Activated CD4-positive, alpha-beta T cell treated with anti-CD3 and anti-CD28 coated beads for 4 hours (primary cell): ENCODE results near the gene ZRSR2.
A peak's percentile ranks its signal among the peaks of the same experiment; 100 is the strongest.
"Not testable (repeated sequence)": the region's sequence is repeated elsewhere in the genome, so short reads cannot be mapped to it uniquely, and the experiment has no call there.

ENCODE experiments used
- DNase-seq, 2 donors: peaks; one replicate each; pipeline ENCODE4 v3.0.0-alpha.2; 2020

Gene ZRSR2

DNA sequence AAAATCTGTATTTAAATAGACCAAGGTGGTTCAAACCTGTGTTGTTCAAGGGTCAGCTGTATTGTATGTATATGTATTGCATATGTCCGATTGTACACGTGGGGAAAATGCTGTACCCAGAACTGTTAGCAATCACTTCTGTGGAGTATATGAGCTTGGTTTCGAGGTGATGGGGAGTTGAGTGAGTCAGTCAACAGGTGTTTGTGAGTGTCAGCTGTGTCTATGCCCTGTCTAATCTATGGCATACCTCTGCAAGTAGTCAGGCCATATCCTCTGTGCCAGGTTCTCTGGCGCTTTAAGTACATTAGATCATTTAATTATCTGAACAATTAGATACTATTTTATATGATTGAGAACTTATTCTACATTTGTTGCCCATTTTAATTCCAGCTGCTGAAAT, 7.4 kb downstream of the ZRSR2 start:
- no peak for DNase-seq

DNA sequence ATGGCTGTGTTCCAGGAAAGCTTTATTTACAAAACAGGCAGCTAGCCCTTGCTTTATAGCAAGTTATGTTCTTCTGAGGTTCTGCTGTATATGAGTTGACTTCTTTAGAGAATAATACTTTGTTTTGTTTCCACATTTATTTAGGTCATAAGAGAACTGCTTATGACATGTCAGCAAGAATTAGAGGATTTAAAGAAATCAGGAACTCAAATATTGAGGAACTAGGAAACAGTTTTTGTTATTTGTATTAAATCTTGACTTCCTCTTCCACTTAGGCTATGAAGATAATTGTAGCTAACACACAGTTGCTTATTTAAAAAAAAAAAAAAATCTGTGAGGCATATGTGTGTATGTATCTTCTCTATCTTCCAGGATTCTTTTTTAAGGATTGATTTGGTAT, 14.3 kb downstream of the ZRSR2 start:
- no peak for DNase-seq

DNA sequence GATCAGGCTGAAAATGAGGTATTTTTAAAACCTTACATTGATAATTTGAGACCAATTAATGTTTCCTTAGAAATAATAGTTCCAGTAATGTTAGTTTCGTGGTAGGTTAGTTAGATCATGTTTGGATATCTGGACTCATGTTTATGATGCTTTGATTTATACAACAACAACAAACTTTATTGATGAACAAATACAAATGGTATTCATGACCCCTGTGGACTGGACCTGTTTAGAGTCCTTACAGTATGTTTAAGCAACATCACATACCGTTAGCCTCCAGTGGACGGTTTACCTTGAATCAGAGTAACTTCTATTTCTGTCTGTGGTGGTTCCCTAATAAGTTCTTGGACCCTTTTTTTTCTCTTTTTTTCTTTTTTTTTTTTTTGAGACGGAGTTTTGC, 18.0 kb downstream of the ZRSR2 start:
- DNase-seq: no peak

DNA sequence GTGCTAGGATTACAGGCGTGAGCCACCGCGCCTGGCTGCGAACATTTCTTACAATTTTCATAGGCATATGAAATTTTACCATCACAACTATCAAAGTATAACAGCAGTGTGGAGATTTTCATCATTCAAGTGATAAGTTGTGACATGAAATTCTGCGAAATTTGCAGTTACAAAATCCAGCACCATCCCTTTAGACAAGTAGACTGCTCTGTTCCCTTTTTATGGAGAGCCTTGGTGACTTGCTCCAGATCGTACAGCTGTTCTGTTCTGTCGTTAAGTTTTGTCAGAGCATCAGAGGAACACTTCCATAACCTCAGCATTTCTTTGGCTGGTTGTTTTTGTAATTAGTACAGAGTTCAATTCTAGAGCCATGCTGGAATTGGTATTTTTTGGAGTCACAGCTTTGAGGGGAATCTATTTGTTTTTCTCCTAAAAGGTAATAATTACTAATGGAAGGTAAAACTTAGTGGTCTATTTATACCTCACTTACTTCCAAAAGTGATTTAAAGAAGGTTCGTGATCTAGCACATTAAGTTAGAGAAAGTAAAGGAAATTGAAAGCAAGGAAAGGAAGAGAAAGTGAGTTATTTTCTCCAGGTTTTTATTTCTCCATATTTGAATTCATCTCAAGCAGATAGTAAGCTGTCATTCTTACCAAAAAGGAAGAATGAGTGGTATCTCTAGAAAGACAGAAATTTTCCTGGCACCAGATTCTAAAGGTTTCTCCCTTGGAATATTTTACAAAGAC, 22.1 kb downstream of the ZRSR2 start:
- no peak for DNase-seq

DNA sequence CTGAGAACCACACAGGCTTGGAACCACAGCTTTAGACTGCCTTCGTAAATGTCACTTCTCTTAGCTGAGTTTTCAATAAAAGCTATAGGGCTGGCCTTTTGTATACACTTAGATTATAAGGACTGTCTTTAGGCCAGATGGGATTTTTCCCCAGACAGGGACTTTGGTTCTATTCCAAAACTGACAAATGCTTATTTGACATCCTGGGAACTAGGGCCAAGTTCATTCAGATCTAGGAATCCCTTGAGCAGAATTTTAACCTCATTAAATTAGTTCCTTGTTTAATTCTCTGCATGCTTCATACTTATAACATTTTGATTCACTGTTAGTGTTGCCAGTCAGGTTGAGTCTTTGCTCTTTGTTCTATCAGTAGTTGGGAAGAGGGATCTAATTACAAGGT, 23.1 kb downstream of the ZRSR2 start:
- DNase-seq: no peak

DNA sequence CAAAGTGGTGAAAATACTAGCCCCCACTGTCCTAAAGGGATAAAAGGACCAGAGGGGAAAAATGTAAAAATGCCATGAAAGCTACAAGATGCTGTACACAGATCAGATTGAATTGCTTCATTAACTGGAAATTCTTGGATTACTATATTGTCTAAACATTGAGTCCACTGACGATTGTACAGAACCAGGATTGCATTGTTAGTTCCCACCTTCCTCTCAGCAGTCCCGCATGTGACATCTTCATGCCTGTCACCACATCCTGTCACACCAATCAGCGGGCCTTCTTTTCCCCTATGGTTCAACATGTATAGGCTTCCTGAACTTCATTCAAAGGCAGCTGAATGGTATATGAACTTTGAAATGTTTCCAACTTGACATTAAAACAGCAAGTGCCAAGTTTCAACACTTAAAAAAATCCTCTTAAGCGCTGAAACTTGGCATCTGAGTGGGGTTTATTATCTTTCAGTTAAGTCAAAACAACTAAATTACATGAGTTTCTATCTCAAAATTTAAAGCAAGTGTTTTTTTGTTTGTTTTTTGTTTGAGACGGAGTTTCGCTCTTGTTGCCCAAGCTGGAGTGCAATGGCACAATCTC, 24.6 kb downstream of the ZRSR2 start:
- no peak for DNase-seq

DNA sequence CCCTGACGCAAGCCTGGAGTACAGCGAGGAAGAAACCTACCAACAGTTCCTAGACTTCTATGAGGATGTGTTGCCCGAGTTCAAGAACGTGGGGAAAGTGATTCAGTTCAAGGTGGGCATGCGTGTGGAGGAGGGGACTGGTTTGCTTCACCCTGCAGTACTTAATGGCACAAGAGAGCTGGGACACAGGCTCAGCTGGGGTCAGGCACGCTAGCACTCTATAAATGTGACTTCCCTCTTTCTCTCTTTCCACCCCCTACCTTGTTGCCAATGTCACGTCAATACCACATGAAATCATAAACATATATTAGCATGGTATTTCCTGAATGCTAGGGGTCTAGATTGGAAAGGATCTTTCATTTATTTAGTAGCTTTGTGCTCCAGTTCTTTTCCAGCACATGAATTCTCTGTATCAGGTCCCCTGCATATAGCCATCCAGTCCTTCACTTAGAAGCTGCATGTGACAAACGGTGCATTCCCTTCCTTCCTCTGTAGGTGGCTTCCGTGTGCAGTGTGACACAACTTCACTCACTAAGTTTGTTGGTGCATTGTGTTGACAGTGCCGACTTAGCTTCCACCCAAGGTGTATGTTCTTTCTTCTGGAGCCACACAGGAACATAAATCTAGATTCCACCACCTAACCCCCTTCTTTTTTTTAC, 25.6 kb downstream of the ZRSR2 start:
- DNase-seq: peak in 1 of 2 donors; percentile 30

DNA sequence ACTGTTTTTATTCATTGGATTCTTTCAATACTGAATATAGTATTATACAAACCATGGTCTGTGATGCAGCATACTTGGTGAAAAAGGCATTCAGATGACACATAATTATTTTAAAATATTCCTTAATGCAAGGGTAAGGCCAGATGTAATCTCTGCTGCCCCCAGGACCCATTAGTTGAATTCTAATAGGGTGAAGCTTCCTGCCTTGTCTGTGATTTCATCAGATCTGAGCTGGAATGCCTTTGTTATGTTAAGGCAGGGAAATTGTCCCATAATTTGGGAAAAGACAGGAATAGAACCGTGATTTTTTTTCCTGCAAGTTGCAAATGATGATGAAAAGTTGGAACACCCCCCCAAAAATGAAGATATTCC, 26.1 kb downstream of the ZRSR2 start:
- DNase-seq: no peak

DNA sequence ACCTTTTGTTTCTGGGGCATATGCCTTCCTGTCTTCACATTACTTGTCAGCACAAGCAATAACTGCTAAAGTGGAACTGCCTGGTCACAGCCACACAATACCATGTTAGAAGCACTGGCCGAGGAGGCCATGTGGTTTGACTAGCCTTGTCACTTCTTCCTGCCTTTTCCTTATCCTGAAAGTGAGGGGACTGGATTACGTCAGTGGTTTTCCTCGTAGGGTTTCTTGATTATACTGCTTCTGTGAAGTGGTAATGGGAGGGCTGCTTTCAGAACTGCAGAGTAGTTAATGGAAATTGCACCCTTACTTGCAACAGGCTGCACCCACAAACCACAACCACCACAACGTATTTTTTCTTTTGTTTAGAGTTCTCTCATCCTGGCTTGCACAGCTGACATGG, 26.6 kb downstream of the ZRSR2 start:
- DNase-seq: peak; percentile 5 to 21

DNA sequence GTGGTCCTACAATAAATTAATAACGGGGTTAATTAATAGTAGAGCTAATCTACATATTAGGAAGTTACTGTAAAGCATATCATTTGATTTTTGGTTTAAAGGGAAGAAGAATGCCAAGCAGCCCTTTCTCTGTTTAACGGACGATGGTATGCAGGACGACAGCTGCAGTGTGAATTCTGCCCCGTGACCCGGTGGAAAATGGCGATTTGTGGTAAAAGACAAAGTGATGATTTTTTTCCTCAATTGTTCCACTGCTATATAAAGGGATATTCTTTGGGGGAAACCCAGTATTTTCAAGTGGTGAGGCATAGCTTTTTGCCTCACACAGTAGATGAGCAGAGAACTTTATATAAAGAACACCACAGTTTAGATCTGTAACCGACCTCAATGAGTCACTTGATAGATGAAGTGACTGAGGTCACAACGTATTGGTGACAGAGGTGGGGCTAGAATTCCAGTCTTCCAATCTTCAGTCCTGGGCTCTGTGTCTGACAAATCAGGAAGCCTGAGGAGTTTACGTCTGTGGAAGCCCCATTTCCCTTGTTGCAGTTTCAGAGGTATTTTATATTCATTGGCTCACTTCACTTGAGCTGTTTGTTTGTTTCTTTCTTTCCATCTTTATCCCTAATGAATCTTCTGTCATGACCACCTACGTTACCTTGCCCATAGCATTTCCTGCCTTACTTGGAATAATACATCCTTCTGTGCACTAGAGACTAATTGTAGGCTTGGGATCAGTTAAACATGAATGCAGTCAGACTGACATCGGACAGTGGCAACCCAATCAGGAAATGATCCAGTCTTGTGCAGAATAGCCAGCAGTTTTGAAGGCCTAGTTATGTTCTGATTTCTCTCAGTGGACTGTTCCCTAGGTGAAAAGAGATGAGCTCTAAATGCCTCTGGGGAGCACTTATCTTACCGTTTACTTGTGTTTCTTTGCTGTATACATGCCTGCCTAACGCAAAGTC, 30.1 kb downstream of the ZRSR2 start:
- DNase-seq: no peak

DNA sequence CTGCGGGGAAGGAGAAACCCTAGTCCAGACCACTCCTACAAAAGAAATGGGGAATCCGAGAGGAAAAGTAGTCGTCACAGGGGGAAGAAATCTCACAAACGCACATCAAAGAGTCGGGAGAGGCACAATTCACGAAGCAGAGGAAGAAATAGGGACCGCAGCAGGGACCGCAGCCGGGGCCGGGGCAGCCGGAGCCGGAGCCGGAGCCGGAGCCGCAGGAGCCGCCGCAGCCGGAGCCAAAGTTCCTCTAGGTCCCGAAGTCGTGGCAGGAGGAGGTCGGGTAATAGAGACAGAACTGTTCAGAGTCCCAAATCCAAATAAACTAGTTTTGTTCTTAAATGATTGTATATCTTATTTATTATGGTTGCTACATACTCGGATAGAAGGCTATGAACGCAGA, 32.6 kb downstream of the ZRSR2 start:
- no peak for DNase-seq

DNA sequence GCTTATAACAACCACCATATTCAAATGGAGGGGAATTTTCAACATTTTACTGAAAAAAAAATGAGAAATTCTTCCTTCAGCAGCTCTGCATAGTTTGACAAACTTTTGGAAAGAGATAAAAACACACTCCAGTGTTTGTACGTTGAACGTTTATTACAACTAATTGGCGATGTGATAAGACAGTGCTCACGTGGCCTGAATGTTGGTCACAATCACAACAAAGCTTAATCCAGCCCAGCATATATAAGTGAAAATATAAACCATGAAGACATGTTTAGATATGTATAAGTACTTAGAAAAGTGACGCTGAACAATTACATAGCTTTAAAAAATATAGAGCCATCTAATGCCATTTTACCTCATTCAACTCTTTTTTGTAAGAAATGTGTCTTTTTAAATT, 35.7 kb downstream of the ZRSR2 start:
- DNase-seq: no peak

DNA sequence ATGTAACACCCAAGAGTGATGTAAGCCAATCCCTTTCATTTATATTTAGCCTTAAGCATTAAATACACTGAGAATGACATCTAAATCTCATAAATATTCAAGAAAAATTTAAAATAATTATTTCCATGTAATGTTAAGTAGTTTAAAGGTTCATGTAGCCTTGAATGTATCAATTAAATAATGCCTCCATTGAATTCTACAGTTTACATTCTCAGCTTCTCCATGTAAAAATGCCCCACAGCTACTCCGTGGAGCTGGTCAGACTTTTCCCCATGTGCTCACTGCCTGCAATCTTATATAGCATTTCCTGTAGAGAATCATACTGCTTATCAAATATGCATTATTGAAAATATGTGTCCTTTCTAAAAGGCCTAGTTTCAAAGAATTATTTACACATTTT, 38.9 kb downstream of the ZRSR2 start:
- no peak for DNase-seq

DNA sequence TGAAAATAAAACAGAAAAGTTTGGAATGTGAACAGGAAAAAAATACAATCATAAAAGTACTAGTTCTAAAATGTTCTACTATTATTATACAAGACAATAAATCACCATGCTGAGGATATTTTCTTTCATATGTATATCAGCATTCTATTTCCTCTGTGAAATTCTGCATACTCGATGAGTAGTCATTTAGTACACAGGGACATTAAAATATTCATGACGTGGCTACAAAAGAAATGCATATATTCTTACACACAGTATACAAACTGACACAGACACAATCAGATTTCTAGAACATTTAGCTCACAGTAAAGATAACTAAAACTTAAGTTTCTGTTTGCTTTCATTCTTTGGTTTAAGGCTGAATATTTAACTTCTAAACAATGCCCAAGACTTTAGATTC, 41.1 kb downstream of the ZRSR2 start:
- not testable (repeated sequence) for DNase-seq

DNA sequence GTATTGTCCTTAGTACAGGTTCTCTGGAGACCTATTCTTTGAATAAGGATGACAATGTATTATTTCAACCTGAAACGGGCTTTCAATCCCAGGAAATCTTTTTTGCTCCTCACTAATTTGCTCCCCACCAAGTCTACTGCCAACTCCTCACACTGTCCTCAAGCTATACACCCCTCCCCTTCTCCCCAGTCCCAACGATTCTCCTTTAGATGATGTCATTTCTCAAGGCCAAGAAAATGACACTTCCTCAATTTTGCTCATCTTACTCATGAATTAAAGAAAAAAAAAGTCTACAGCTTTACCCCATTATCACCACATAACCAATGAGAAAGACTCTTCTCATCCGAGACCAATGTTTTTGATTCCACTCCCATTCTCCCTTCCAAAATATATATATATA, 43.8 kb downstream of the ZRSR2 start:
- no peak for DNase-seq

DNA sequence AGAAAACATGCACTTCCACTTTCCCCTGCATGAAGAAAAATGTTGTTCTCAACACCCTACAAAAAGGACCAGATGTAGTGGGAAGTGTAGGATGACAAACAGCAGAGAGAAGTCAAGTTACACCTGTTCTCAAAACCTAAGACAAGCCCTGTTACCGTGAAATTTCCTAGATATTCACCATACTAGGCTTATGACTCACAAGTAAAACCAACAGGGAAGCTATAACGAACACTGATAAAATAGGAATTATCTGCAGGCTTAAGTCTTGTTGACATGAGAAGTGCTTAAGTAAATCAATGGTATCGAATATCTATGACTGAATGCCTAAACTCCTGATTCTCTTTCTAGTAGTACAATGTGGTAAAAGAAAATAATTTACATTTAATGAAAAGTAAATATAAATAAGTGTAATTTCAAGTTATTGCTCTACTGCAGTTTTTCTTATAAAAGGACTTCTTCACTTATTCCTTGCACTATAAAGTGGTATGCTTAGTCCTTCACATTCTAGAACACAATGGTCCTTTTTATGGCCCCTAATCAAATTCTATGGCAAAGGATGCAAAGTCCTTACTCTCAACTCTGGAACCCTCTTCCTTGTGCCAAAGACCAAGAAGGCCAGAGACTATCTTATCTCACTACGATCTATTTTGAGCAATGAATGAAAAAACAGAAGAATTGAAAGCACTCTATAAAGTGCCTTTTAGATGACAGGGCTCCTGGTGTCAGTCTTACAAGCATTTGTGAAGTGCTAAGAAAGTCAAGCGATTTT, 44.7 kb downstream of the ZRSR2 start:
- no peak for DNase-seq

DNA sequence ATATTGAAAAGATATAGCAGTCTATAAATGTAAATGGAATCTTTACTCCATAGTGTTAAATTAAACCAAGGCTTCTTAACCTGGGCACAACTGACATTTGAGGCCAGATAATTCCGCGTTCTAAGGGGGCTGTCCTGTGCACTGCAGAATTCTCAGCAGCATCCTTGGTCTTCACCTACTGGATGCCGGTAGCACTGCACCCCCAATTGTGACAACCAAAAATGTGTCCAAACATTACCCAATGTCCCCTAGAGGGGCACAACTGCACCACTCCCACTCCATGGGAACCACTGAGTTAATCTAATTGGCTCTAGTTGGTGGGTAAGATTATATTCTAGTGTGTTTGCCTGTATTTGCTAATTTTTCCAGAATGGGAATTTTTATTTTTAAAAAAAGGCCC, 47.7 kb downstream of the ZRSR2 start:
- DNase-seq: no peak

DNA sequence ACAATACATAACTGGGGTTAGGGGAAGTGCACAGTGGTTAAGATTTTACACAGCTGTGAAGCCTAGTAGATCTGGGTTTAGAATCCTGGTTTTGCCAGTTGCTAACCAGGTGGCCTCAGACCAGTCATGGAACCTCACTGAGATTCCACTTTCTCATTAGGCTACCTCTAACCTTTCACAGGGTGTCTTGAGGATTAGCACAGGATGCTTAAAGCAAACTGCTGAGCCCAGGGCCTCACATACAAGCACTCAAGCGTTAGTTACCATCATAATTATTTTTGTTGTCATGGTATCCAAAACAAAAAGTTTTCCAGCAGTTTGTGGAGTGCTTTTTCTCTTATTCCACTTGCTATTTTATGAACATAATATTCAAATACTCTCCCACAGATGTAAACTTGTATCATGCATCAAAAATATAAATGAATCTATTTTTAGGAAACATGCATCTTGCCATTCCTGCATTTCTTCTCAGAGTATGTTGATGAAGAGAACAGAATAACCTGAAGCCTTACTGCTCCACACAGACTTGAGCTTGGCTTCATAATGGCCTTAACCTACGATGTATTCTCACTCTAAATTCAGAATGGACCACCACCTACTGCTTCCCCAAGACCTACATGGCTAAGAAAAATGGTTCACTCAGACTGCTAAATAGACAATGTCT, 51.7 kb downstream of the ZRSR2 start:
- no peak for DNase-seq

DNA sequence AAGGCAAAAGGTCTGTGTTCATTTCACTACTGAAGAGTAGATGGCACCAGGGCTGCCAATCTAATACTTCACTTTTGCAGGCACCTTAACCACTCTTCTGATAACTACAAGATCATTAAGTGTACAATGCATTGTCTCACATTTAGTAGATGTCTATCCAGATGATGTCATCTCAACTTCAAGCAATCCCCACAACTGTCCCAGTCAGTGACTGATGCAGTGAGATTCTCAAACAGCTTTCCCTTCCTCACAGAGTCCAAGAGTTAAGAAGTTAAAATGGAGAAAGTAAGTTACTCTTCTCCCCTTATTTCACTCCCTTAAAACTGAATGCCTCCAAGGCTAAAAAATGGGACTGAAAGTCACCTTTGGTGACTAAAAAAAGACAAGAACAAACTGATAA, 53.7 kb downstream of the ZRSR2 start:
- DNase-seq: no peak

DNA sequence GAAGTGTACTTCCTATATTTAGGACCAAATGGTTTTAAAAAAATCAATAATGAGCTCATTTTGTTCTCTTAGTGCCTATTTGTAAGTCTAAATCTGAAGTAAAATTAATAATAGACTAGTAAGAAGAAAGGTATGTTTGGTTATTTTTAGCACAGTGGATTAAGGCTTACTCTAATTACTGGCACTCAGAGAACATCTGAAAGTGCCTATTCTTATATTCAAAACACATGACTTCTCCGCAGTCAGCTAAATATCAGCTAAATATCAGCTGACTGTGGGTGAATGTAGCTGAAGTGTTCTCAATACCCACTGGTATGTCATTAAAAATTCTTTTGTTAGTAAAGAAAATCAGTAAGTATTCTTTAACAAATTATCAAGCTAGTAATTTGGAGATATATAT, 58.3 kb downstream of the ZRSR2 start:
- no peak for DNase-seq

DNA sequence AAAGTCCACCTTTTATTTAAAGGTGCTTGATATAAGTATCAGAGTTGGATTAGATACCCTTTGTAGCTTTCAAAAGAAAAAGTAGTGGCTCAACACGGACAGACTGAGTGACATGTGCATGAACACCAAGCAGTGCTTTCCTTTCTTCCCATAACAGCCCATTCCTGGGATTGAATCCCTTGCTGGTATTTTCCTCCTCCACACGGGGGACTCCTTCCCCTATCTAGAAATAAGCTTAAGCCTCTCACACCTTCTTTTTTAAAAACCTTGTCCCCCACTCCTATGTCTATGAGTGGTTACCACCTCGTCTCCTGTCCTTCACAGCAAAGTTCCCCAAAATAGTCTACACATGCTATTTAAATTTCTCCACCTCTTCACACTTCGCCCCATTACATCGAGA, 59.3 kb downstream of the ZRSR2 start:
- no peak for DNase-seq

DNA sequence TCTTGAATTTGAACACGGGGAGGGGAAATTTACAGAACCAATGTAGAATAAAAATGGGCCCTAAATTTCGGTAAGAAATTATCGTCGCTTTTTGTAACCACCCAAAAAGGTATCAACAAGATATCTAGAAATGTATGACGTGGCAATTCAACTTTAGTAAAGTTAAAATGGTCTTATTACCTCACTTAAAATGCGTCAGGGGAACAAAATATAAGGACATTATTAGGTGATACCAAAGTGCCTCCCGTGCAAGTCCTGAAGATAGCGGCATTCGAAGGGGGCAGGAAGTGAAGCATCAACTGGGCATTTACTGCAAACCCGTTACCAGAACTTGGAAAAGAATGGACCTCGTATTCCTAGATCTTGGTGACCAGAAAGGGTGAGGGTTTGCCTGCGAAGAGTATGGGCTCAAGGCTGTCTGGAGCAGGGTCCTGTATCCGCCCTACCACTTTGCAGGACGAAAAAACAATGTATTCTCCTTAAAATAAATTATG, 63.3 kb downstream of the ZRSR2 start:
- DNase-seq: no peak
